ENCODE data around the gene CRAT. TPM values are rescaled to one million over a fixed set of nuclear protein-coding genes. Genes with fewer than 3 reads are reported as not detected.

The CRAT gene
- total RNA-seq, 4 donors from 2014 or later: 50.3 to 220 (median 146) TPM

DNA sequence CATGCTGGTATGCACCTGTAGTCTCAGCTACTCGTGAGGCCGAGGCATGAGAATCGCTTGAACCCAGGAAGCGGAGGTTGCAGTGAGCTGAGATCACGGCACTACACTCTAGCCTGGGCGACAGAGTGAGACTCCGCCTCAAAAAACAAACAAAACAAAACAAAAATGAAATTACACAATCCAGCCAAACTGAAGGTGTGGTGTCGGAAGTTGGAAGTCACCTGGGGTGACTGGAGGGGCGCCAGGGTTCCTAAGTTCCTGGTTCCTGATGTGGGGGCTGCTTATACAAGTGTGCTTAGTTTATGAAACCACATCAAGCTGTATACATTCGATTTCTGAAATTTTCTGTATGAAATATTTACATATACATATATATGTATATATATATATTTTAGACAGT lies 33.4 kb downstream of the CRAT start:
- TF ChIP-seq POLR2A (IDR thresholded peaks at IDR 0.05): no peak
- TF ChIP-seq, protein P1, sequence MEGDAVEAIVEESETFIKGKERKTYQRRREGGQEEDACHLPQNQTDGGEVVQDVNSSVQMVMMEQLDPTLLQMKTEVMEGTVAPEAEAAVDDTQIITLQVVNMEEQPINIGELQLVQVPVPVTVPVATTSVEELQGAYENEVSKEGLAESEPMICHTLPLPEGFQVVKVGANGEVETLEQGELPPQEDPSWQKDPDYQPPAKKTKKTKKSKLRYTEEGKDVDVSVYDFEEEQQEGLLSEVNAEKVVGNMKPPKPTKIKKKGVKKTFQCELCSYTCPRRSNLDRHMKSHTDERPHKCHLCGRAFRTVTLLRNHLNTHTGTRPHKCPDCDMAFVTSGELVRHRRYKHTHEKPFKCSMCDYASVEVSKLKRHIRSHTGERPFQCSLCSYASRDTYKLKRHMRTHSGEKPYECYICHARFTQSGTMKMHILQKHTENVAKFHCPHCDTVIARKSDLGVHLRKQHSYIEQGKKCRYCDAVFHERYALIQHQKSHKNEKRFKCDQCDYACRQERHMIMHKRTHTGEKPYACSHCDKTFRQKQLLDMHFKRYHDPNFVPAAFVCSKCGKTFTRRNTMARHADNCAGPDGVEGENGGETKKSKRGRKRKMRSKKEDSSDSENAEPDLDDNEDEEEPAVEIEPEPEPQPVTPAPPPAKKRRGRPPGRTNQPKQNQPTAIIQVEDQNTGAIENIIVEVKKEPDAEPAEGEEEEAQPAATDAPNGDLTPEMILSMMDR (IDR thresholded peaks at IDR 0.05): no peak
- Histone ChIP-seq H3K27me3 (no peaks in the 10 kb centered on the region), H3K4me1 (peaks cover 0 to 36% (median 14%) of the 10 kb centered on the region in 4 donors), H3K36me3 (no peaks in the 10 kb centered on the region), H3K9me3 (no peaks in the 10 kb centered on the region), H3K4me3 (no peak overlapping the region), H3K27ac (peak overlapping the region in 3 of 4 donors; percentile 35 to 87 (median 68))
- no peak for DNase-seq

DNA sequence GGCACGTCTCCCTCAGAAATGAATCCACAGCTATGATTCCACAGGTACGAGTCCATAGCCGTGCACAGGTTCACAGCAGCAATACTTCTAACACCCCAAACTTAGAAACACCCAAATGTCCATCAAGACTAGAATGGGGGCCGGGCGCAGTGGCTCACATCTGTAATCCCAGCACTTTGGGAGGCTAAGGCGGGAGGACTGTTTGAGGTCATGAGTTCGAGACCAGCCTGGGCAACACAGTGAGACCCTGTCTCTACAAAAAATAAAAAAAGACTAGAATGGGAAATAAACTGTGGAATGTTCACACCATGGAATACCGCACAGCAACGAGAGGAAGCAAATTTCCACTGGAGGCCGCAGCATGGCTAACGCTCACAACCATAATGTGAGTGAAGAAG lies 34.0 kb downstream of the CRAT start:
- Histone ChIP-seq H3K4me3 (no peak overlapping the region), H3K27me3 (no peaks in the 10 kb centered on the region), H3K9me3 (no peaks in the 10 kb centered on the region), H3K4me1 (peaks cover 0 to 31% (median 8%) of the 10 kb centered on the region in 4 donors), H3K36me3 (no peaks in the 10 kb centered on the region), H3K27ac (peak overlapping the region in 3 of 4 donors; percentile 35 to 87 (median 68))
- TF ChIP-seq, protein P1 (IDR thresholded peaks at IDR 0.05): no peak
- no peak for TF ChIP-seq POLR2A (IDR thresholded peaks at IDR 0.05)
- no peak for DNase-seq

DNA sequence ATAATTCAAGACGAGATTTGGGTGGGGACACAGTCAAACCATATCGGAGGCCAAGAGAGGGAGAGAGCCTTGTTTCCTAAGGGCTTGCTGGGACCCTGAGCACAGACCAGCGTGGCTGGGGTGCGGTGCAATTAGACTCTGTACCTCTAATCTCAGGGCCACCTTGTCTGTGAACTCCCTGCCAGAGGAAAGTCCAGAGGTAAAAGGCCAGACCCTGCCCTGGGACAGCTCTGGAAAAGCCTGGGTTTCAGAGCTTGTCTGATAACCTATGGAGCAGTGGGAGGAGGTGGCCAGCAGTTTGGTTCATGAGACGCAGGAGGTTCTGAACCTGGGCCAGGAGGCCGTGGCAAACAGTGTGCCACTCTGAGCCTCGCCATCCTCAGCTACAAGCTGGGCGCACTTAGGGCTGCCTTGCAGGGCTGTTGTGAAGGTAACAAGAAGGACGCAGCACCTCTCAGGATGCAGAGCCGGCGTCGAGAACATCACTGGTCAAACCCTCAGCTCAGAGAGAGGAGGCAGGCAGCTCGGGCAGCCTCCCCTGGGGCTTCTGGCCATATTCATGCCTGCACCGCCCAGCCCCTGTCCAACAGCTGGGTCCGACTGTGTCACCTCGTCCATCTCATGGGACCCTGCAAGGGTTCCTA lies 34.5 kb downstream of the CRAT start:
- H3K9me3 ChIP-seq: no peaks in the 10 kb centered on the region
- DNase-seq: peak in 2 of 3 donors; percentile 81 to 83
- H3K36me3 ChIP-seq: peaks cover 0 to 2% (median 0%) of the 10 kb centered on the region in 3 donors
- peak in 1 of 2 donors; percentile 60 for TF ChIP-seq POLR2A (IDR thresholded peaks at IDR 0.05)
- TF ChIP-seq, protein P1 (IDR thresholded peaks at IDR 0.05): no peak
- H3K4me1 ChIP-seq: peaks cover 0 to 34% (median 5%) of the 10 kb centered on the region in 4 donors
- H3K4me3 ChIP-seq: no peak overlapping the region
- no peaks in the 10 kb centered on the region for H3K27me3 ChIP-seq
- peak overlapping the region in 3 of 4 donors; percentile 35 to 87 (median 68) for H3K27ac ChIP-seq

DNA sequence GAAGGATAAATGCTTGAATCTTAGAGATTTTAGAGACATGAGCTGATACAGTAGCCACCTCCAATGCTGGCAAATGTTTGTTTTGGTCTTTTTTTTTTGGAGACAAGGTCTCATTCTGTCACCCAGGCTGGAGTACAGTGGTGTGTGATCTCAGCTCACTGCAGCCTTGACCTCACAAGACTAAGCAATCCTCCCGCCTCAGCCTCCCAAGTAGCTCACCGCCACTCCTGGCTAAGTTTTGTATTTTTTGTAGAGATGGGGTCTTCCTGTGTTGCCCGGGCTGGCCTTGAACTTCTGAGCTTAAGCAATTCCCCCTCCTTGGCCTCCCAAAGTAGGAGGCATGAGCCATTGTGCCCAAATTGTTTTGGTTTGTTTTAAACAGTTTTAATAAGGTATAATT lies 36.5 kb downstream of the CRAT start:
- no peak for DNase-seq
- peaks cover 0 to 18% (median 0%) of the 10 kb centered on the region in 3 donors for H3K36me3 ChIP-seq
- TF ChIP-seq, protein P1 (IDR thresholded peaks at IDR 0.05): no peak
- TF ChIP-seq POLR2A (IDR thresholded peaks at IDR 0.05): no peak
- peak overlapping the region in 2 of 4 donors; percentile 18 for H3K27ac ChIP-seq
- H3K4me3 ChIP-seq: no peak overlapping the region
- no peaks in the 10 kb centered on the region for H3K9me3 ChIP-seq
- H3K27me3 ChIP-seq: no peaks in the 10 kb centered on the region
- H3K4me1 ChIP-seq: peaks cover 0 to 36% (median 7%) of the 10 kb centered on the region in 4 donors

DNA sequence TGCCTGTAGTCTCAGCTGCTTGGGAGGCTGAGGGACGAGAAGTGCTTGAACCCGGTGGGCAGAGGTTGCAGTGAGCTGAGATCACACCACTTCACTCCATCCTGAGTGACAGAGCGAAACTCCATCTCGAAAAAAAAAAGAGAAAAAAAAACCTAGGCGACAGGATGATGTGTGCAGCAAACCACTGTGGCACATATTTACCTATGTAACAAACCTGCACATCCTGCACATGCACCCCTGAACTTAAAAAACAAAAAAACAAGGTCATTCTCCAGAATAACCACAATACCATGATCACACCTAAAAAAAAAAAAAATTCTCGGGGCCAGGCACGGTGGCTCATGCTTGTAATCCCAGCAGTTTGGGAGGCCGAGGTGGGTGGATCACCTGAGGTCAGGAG lies 37.2 kb downstream of the CRAT start:
- DNase-seq: no peak
- Histone ChIP-seq H3K4me3 (no peak overlapping the region), H3K27me3 (no peaks in the 10 kb centered on the region), H3K36me3 (peaks cover 0 to 25% (median 0%) of the 10 kb centered on the region in 3 donors), H3K27ac (peak overlapping the region in 3 of 4 donors; percentile 18 to 60 (median 25)), H3K9me3 (no peaks in the 10 kb centered on the region), H3K4me1 (peaks cover 0 to 39% (median 14%) of the 10 kb centered on the region in 4 donors)
- no peak for TF ChIP-seq POLR2A (IDR thresholded peaks at IDR 0.05)
- TF ChIP-seq, protein P1 (IDR thresholded peaks at IDR 0.05): no peak

All from Peyer's patch (tissue), 4 donors.